C4-2B (cell line): ENCODE results near the gene SLIT3.

Source experiments
- CTCF ChIP-seq: fragments of 450-650 bp; conservative IDR thresholded peaks from 2 replicates; pipeline ENCODE4 v1.5.1; 2017; ENCODE audit warnings: mild to moderate bottlenecking
- ZFX ChIP-seq: fragments of 450-650 bp; IDR thresholded peaks from 2 replicates; pipeline ENCODE4 v1.6.1; 2017

GRCh38 chr5:169272731-169273427 lies 28.1 kb downstream of the SLIT3 start:
- TF ChIP-seq CTCF: no peak
- TF ChIP-seq ZFX: no peak
